T-cell (primary cell): ENCODE data around the gene FAH. TPM values are rescaled to one million over a fixed set of nuclear protein-coding genes. Genes with fewer than 3 reads are reported as not detected.

ENCODE experiments used
- ATAC-seq, 4 experiments: fragments of 200-7000 bp in 3 of 4; fragments of 150-1000 bp in 1 of 4; cut with Tn5 transposase; replicated peaks in 1 of 4; 1 replicate in 3 of 4; 2 replicates in 1 of 4; pipeline ENCODE4 v1.10.0; 2021; ENCODE audit warnings: moderate library complexity in 3 of 4, mild to moderate bottlenecking in 2 of 4, moderate number of reproducible peaks in 1 of 4
- CTCF ChIA-PET, 2 donors: fragments of 300-600 bp; sonication (Branson Sonifier 250); formaldehyde crosslinking; loops; one replicate each; lab custom pipeline; 2022; ENCODE audit warnings: antibody characterized with exemption in 2 of 2; lab: Charles Lee
- POLR2A ChIA-PET, 2 donors: fragments of 300-600 bp; sonication (Branson Sonifier 250); formaldehyde crosslinking; loops; one replicate each; lab custom pipeline; 2022; ENCODE audit warnings: antibody characterized with exemption in 2 of 2; lab: Charles Lee
- DNase-seq, 35 experiments: peaks; one replicate each; pipeline versions ENCODE4 v3.0.0 to v3.0.0-alpha.2; 2013 to 2023
- H3K27ac ChIP-seq: one replicate; pipeline ENCODE4 v1.5.1; 2013; ENCODE audit warnings: low read length
- H3K27me3 ChIP-seq, 2 experiments: replicated peaks in 1 of 2; 1 replicate in 1 of 2; 2 replicates in 1 of 2; pipeline versions ENCODE4 v1.6.1 to v1.7.0; 2013; ENCODE audit warnings: low read length in 1 of 2, mixed read lengths in 1 of 2; ENCODE audit not compliant: control insufficient read depth in 2 of 2, insufficient read depth in 2 of 2; ENCODE audit errors: extremely low read depth in 1 of 2
- H3K36me3 ChIP-seq, 2 donors: 1 replicate in 1 of 2; 2 replicates in 1 of 2; pipeline versions ENCODE4 v1.6.1 to v1.7.0; 2013; ENCODE audit warnings: low read length in 1 of 2; ENCODE audit not compliant: control insufficient read depth in 2 of 2, insufficient read depth in 1 of 2; ENCODE audit errors: extremely low read depth in 1 of 2
- H3K4me1 ChIP-seq, 2 experiments: 1 replicate in 1 of 2; 2 replicates in 1 of 2; pipeline versions ENCODE4 v1.6.1 to v1.7.0; 2013; ENCODE audit warnings: low read length in 2 of 2, mixed read lengths in 1 of 2; ENCODE audit not compliant: insufficient read depth in 2 of 2, control insufficient read depth in 1 of 2; ENCODE audit errors: extremely low read depth in 1 of 2
- H3K4me3 ChIP-seq, 2 donors: 1 replicate in 1 of 2; 2 replicates in 1 of 2; pipeline versions ENCODE4 v1.5.1 to v1.7.0; 2013; ENCODE audit warnings: mild to moderate bottlenecking in 2 of 2, low read length in 1 of 2, moderate library complexity in 1 of 2; ENCODE audit not compliant: control insufficient read depth in 1 of 2; ENCODE audit errors: extremely low read depth in 1 of 2
- H3K9me3 ChIP-seq: 2 replicates; pipeline ENCODE4 v1.7.0; 2013
- H3K27ac Mint-ChIP-seq, 2 donors: one replicate each; pipeline ENCODE4 v1.8.0; 2020 to 2021; ENCODE audit warnings: mild to moderate bottlenecking in 2 of 2, mixed read lengths in 2 of 2
- H3K27me3 Mint-ChIP-seq, 2 donors: one replicate each; pipeline ENCODE4 v1.8.0; 2021 to 2022; ENCODE audit warnings: mixed read lengths in 2 of 2
- H3K36me3 Mint-ChIP-seq: one replicate; pipeline ENCODE4 v1.8.0; 2021; ENCODE audit warnings: mixed read lengths
- H3K4me1 Mint-ChIP-seq, 3 donors: one replicate each; pipeline ENCODE4 v1.8.0; 2020 to 2022; ENCODE audit warnings: mixed read lengths in 3 of 3, mild to moderate bottlenecking in 1 of 3
- H3K4me3 Mint-ChIP-seq, 3 donors: one replicate each; pipeline ENCODE4 v1.8.0; 2020 to 2022; ENCODE audit warnings: mild to moderate bottlenecking in 3 of 3, mixed read lengths in 3 of 3, moderate library complexity in 3 of 3
- H3K9me3 Mint-ChIP-seq, 3 donors: one replicate each; pipeline ENCODE4 v1.8.0; 2020 to 2022; ENCODE audit warnings: mixed read lengths in 3 of 3
- WGBS: methylation state at CpG from one replicate; pipeline ENCODE4 v1.1.5; 2013; ENCODE audit warnings: missing lambda C conversion rate; ENCODE audit not compliant: insufficient coverage; 5-methylcytosine and 5-hydroxymethylcytosine counted together
- total RNA-seq, 35 experiments: library from RNA in 6 of 35; stranded (reverse) in 6 of 35; fragments of 120-200 nt in 1 of 35; gene quantifications; one replicate each; pipeline versions ENCODE4 v1.2.1 to v1.2.4 and lab custom pipeline; 2013 to 2026

The FAH gene
- total RNA-seq, 5 donors from 2014 or later (not counting 1 experiment from before 2014, with no cell fraction given) = 5.2 to 9.4 (median 6.8) TPM

GRCh38 chr15:80219955-80220354 lies 67.2 kb downstream of the FAH start:
- Mint-ChIP-seq H3K4me1 (no peaks in the 10 kb centered on the region), H3K4me3 (no peak overlapping the region), H3K36me3 (no peaks in the 10 kb centered on the region), H3K27ac (no peak overlapping the region), H3K9me3 (no peaks in the 10 kb centered on the region), H3K27me3 (peaks cover 10 to 22% of the 10 kb centered on the region in 2 donors)
- Histone ChIP-seq H3K27me3 (peaks cover 0 to 14% of the 10 kb centered on the region in 2 experiments), H3K27ac (no peak overlapping the region), H3K4me1 (no peaks in the 10 kb centered on the region), H3K9me3 (no peaks in the 10 kb centered on the region), H3K4me3 (no peak overlapping the region), H3K36me3 (no peaks in the 10 kb centered on the region)
- POLR2A ChIA-PET = no interaction called here
- ATAC-seq (no peak), DNase-seq (no peak)
- CTCF ChIA-PET = no interaction called here
- WGBS = no CpG with 5 or more reads among the region's 2 CpGs

- WGBS = 71% methylated on average over 3 of the region's 7 CpGs
- Mint-ChIP-seq H3K36me3 (no peaks in the 10 kb centered on the region), H3K27me3 (peaks cover 37 to 50% of the 10 kb centered on the region in 2 donors), H3K27ac (no peak overlapping the region), H3K4me1 (no peaks in the 10 kb centered on the region), H3K9me3 (no peaks in the 10 kb centered on the region), H3K4me3 (no peak overlapping the region)
- no peak overlapping the region for H3K4me3 ChIP-seq
- ATAC-seq = no peak
- no peak overlapping the region for H3K27ac ChIP-seq
- no peaks in the 10 kb centered on the region for H3K4me1 ChIP-seq
- no peaks in the 10 kb centered on the region for H3K9me3 ChIP-seq
- CTCF ChIA-PET = no interaction called here
- POLR2A ChIA-PET = no interaction called here
- H3K36me3 ChIP-seq = no peaks in the 10 kb centered on the region
- no peak for DNase-seq
- H3K27me3 ChIP-seq = peaks cover 0 to 14% of the 10 kb centered on the region in 2 experiments
These were observed 76.3 kb downstream of the FAH start for GRCh38 chr15:80228959-80229610.

- WGBS = 67% methylated on average over 1 of the region's 2 CpGs
- POLR2A ChIA-PET = no interaction called here
- H3K27me3 Mint-ChIP-seq = peaks cover 30 to 48% of the 10 kb centered on the region in 2 donors
These were observed 78.6 kb downstream of the FAH start for GRCh38 chr15:80231371-80231770.

GRCh38 chr15:80233581-80233980 lies 80.8 kb downstream of the FAH start:
- Histone ChIP-seq H3K4me1 (no peaks in the 10 kb centered on the region), H3K27me3 (peaks cover 0 to 25% of the 10 kb centered on the region in 2 experiments), H3K9me3 (no peaks in the 10 kb centered on the region), H3K36me3 (no peaks in the 10 kb centered on the region), H3K4me3 (no peak overlapping the region), H3K27ac (no peak overlapping the region)
- Mint-ChIP-seq H3K27me3 (peaks cover 16 to 41% of the 10 kb centered on the region in 2 donors), H3K4me3 (no peak overlapping the region), H3K36me3 (no peaks in the 10 kb centered on the region), H3K27ac (no peak overlapping the region), H3K9me3 (no peaks in the 10 kb centered on the region), H3K4me1 (no peaks in the 10 kb centered on the region)
- no peak for DNase-seq
- ChIA-PET POLR2A (no interaction called here), CTCF (no interaction called here)
- WGBS = 72% methylated on average over 5 of the region's 9 CpGs
- ATAC-seq = no peak

More at GRCh38 chr15:80231371-80231770, 78.6 kb downstream of the FAH start:
- ATAC-seq (no peak), DNase-seq (no peak)
- no peak overlapping the region for H3K27ac Mint-ChIP-seq
- Histone ChIP-seq H3K9me3 (no peaks in the 10 kb centered on the region), H3K36me3 (no peaks in the 10 kb centered on the region), H3K27me3 (peaks cover 0 to 26% of the 10 kb centered on the region in 2 experiments), H3K27ac (no peak overlapping the region), H3K4me3 (no peak overlapping the region), H3K4me1 (no peaks in the 10 kb centered on the region)
- no peaks in the 10 kb centered on the region for H3K9me3 Mint-ChIP-seq
- H3K36me3 Mint-ChIP-seq = no peaks in the 10 kb centered on the region
- H3K4me3 Mint-ChIP-seq = no peak overlapping the region
- CTCF ChIA-PET = no interaction called here
- H3K4me1 Mint-ChIP-seq = no peaks in the 10 kb centered on the region

DNA sequence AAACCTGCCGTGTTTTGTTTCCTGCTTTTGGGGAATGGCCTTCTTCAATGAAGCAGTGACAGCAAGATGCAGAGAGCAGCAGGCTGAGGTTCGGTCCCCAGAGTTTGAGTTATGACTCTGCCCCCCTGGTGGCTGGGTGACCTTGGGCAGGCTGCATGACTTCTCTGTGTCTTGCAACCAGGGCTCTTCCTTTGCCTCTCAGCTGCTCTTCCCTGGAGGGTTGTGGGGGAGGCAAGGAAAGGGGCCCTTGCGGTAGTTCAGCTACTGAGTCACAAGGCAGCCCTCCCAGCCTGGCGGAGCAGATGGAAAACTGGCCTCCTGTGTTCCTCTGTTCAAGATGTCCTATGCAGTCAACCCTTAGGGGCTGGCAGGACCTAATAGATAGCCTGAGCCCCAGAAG lies 82.1 kb downstream of the FAH start:
- Histone ChIP-seq H3K4me1 (no peaks in the 10 kb centered on the region), H3K36me3 (no peaks in the 10 kb centered on the region), H3K27ac (no peak overlapping the region), H3K9me3 (no peaks in the 10 kb centered on the region), H3K27me3 (peaks cover 0 to 30% of the 10 kb centered on the region in 2 experiments), H3K4me3 (no peak overlapping the region)
- DNase-seq (peak in 28 of 35 experiments; percentile 2 to 46 (median 19)), ATAC-seq (peak in 1 of 4 experiments; percentile 26)
- WGBS = 59% methylated on average over 4 of the region's 4 CpGs
- no peak overlapping the region for H3K27ac Mint-ChIP-seq
- H3K27me3 Mint-ChIP-seq = peaks cover 9 to 39% of the 10 kb centered on the region in 2 donors
- H3K4me3 Mint-ChIP-seq = no peak overlapping the region
- POLR2A ChIA-PET = no interaction called here
- H3K9me3 Mint-ChIP-seq = no peaks in the 10 kb centered on the region
- H3K4me1 Mint-ChIP-seq = no peaks in the 10 kb centered on the region
- CTCF ChIA-PET = no interaction called here
- H3K36me3 Mint-ChIP-seq = no peaks in the 10 kb centered on the region

Other genes starting within 250 kb of the FAH start
- 10 to 100 TPM; 10.6 to 26.2 (median 13.6) TPM for gene BCL2A1, start 181.8 kb upstream of the FAH start, total RNA-seq
- gene ZFAND6, start 93.3 kb upstream of the FAH start, total RNA-seq = 10 to 100 TPM; 49.1 to 84.2 (median 57.1) TPM
- gene CTXND1, start 99.2 kb downstream of the FAH start, total RNA-seq = not detected